B cell (primary cell): Measurements from ENCODE around the gene TSPAN18. TPM values are rescaled to one million over a fixed set of nuclear protein-coding genes. Genes with fewer than 3 reads are reported as not detected.

Experiments used
- ATAC-seq: fragments of 200-7000 bp; cut with Tn5 transposase; one replicate; pipeline ENCODE4 v1.10.0; 2021; ENCODE audit warnings: low read depth, mild to moderate bottlenecking, moderate number of reproducible peaks, moderate library complexity
- CTCF ChIA-PET: fragments of 350-600 bp; sonication (Branson Sonifier 250); formaldehyde crosslinking; loops from one replicate; lab custom pipeline; 2021; ENCODE audit warnings: antibody characterized with exemption, inconsistent platforms; lab: Charles Lee
- POLR2A ChIA-PET: fragments of 350-600 bp; sonication (Branson Sonifier 250); formaldehyde crosslinking; loops from one replicate; lab custom pipeline; 2021; ENCODE audit warnings: antibody characterized with exemption; lab: Charles Lee
- DNase-seq: peaks from one replicate; pipeline ENCODE4 v3.0.0; 2013
- H2AFZ ChIP-seq: 2 replicates; pipeline ENCODE4 v1.6.1; 2012; ENCODE audit warnings: mild to moderate bottlenecking, low read depth, low read length; ENCODE audit not compliant: insufficient read depth, poor library complexity, severe bottlenecking
- H3K27ac ChIP-seq, 2 donors: 1 replicate in 1 of 2; 2 replicates in 1 of 2; pipeline ENCODE4 v1.5.1; 2012 to 2013; ENCODE audit warnings: low read length in 2 of 2, mild to moderate bottlenecking in 2 of 2, moderate library complexity in 1 of 2
- H3K27me3 ChIP-seq, 4 experiments: fragments of 200-600 bp in 1 of 4; sonication (generic) in 1 of 4; replicated peaks in 1 of 4; 1 replicate in 2 of 4; 2 replicates in 2 of 4; pipeline versions ENCODE4 v1.6.1 to v1.7.0; 2013 to 2016; ENCODE audit warnings: low read length in 3 of 4, mild to moderate bottlenecking in 2 of 4, mixed read lengths in 1 of 4, moderate library complexity in 1 of 4; ENCODE audit not compliant: insufficient read depth in 4 of 4, control insufficient read depth in 3 of 4; ENCODE audit errors: control extremely low read depth in 1 of 4
- H3K36me3 ChIP-seq, 2 experiments: replicated peaks in 1 of 2; 1 replicate in 1 of 2; 2 replicates in 1 of 2; pipeline versions ENCODE4 v1.6.1 to v1.7.1; 2013; ENCODE audit warnings: low read length in 1 of 2; ENCODE audit not compliant: insufficient read depth in 2 of 2, control insufficient read depth in 1 of 2; ENCODE audit errors: control extremely low read depth in 1 of 2, extremely low read depth in 1 of 2
- H3K4me1 ChIP-seq, 2 donors: fragments of 200-600 bp in 1 of 2; sonication (generic) in 1 of 2; 1 replicate in 1 of 2; 2 replicates in 1 of 2; pipeline versions ENCODE4 v1.5.1 to v1.6.1; 2013 to 2017; ENCODE audit warnings: low read length in 2 of 2; ENCODE audit not compliant: control insufficient read depth in 2 of 2, insufficient read depth in 2 of 2
- H3K4me2 ChIP-seq: replicated peaks from 2 replicates; pipeline ENCODE3; 2012; ENCODE audit warnings: mild to moderate bottlenecking, low read depth, low read length; ENCODE audit not compliant: poor library complexity, severe bottlenecking
- H3K4me3 ChIP-seq, 5 experiments: fragments of 200-600 bp in 1 of 5; sonication (generic) in 1 of 5; 1 replicate in 3 of 5; 2 replicates in 2 of 5; pipeline versions ENCODE4 v1.5.1 to v1.7.0; 2011 to 2016; ENCODE audit warnings: low read length in 4 of 5, mild to moderate bottlenecking in 4 of 5, low read depth in 2 of 5, control low read depth in 1 of 5, moderate library complexity in 1 of 5; ENCODE audit not compliant: insufficient read depth in 1 of 5; ENCODE audit errors: control extremely low read depth in 1 of 5, extremely low read depth in 1 of 5
- H3K79me2 ChIP-seq: fragments of 200-600 bp; sonication (generic); one replicate; pipeline ENCODE4 v1.6.0; 2016; ENCODE audit warnings: low read length; ENCODE audit not compliant: control insufficient read depth, insufficient read depth
- H3K9ac ChIP-seq: fragments of 200-600 bp; sonication (generic); 2 replicates; pipeline ENCODE4 v1.6.1; 2017; ENCODE audit warnings: mild to moderate bottlenecking, low read length, moderate library complexity
- H3K9me3 ChIP-seq, 3 donors: one replicate each; pipeline versions ENCODE4 v1.6.1 to v1.7.1; 2013; ENCODE audit warnings: low read length in 2 of 3; ENCODE audit not compliant: control insufficient read depth in 2 of 3, insufficient read depth in 1 of 3; ENCODE audit errors: control extremely low read depth in 1 of 3
- H4K20me1 ChIP-seq: 2 replicates; pipeline ENCODE4 v1.6.0; 2012; ENCODE audit warnings: mild to moderate bottlenecking, low read length; ENCODE audit not compliant: insufficient read depth, control insufficient read depth, poor library complexity, severe bottlenecking
- H3K27ac Mint-ChIP-seq: one replicate; pipeline ENCODE4 v1.8.0; 2021; ENCODE audit warnings: mixed read lengths
- H3K27me3 Mint-ChIP-seq: one replicate; pipeline ENCODE4 v1.8.0; 2021; ENCODE audit warnings: mixed read lengths
- H3K4me1 Mint-ChIP-seq: one replicate; pipeline ENCODE4 v1.8.0; 2021; ENCODE audit warnings: mixed read lengths
- H3K4me3 Mint-ChIP-seq: one replicate; pipeline ENCODE4 v1.8.0; 2021; ENCODE audit warnings: mixed read lengths
- H3K9me3 Mint-ChIP-seq: one replicate; pipeline ENCODE4 v1.8.0; 2022; ENCODE audit warnings: mixed read lengths; ENCODE audit not compliant: insufficient read depth
- CTCF ChIP-seq: fragments of 200-600 bp; IDR thresholded peaks from one replicate; pipeline ENCODE4 v1.8.0; 2022; ENCODE audit warnings: antibody characterized with exemption, mild to moderate bottlenecking
- EZH2 ChIP-seq: IDR thresholded peaks from 2 replicates; pipeline ENCODE4 v1.6.1; 2012; ENCODE audit warnings: borderline replicate concordance, low read depth, mild to moderate bottlenecking, moderate library complexity, low read length; ENCODE audit not compliant: insufficient read depth, poor library complexity, severe bottlenecking
- WGBS: methylation state at CpG from one replicate; pipeline ENCODE4 v1.1.5; 2013; ENCODE audit warnings: missing lambda C conversion rate; ENCODE audit not compliant: insufficient coverage; 5-methylcytosine and 5-hydroxymethylcytosine counted together
- intact Hi-C: fragments of 100-400 bp; cut with micrococcal nuclease; formaldehyde crosslinking; loops from one replicate; pipeline ENCODE4 v1.10.0; 2022
- polyA plus RNA-seq: library from polyadenylated mRNA; depleted of rRNA; stranded (reverse); fragments of >200 nt; gene quantifications from 2 replicates; pipeline ENCODE4 v1.2.3, GENCODE V29; 2012
- total RNA-seq, 2 donors: library from RNA; stranded (reverse); fragments of 120-200 nt in 1 of 2; gene quantifications; 1 replicate in 1 of 2; 2 replicates in 1 of 2; pipeline versions ENCODE4 v1.2.3 to v1.2.4, GENCODE V29; 2013 to 2022

Gene TSPAN18
- total and polyA plus RNA-seq, 2 donors (not counting 1 experiment from before 2014, with no cell fraction given), result 0.75 to 2.0 TPM

- Histone ChIP-seq H2AFZ (no peak overlapping the region), H3K27me3 (peaks cover 0 to 6% (median 0%) of the 10 kb centered on the region in 4 experiments), H3K9ac (no peak overlapping the region), H3K4me2 (no peak overlapping the region), H3K4me1 (no peaks in the 10 kb centered on the region), H3K9me3 (peaks cover 0 to 1% (median 0%) of the 10 kb centered on the region in 3 donors), H3K79me2 (no peaks in the 10 kb centered on the region), H4K20me1 (no peaks in the 10 kb centered on the region), H3K27ac (no peak overlapping the region), H3K36me3 (no peaks in the 10 kb centered on the region), H3K4me3 (no peak overlapping the region)
- WGBS, result 95% methylated on average over 8 of the region's 8 CpGs
- Mint-ChIP-seq H3K9me3 (no peaks in the 10 kb centered on the region), H3K4me1 (no peaks in the 10 kb centered on the region), H3K4me3 (no peak overlapping the region), H3K27ac (no peak overlapping the region), H3K27me3 (no peaks in the 10 kb centered on the region)
- POLR2A ChIA-PET, result no interaction called here
- no peak for TF ChIP-seq EZH2
- no peak for TF ChIP-seq CTCF
- CTCF ChIA-PET, result no interaction called here
- no peak for ATAC-seq
- intact Hi-C loops, result no loop called here
- no peak for DNase-seq
Measured at GRCh38 chr11:44765026-44765595, 38.3 kb downstream of the TSPAN18 start.

- CTCF ChIA-PET, result no interaction called here
- H3K4me3 Mint-ChIP-seq, result no peak overlapping the region
- H3K27ac ChIP-seq, result no peak overlapping the region
Measured at GRCh38 chr11:44765676-44766075, 38.9 kb downstream of the TSPAN18 start.

More at GRCh38 chr11:44765676-44766075, 38.9 kb downstream of the TSPAN18 start:
- no peaks in the 10 kb centered on the region for H3K27me3 Mint-ChIP-seq
- H3K79me2 ChIP-seq, result no peaks in the 10 kb centered on the region
- no peak for DNase-seq
- peaks cover 0 to 4% (median 0%) of the 10 kb centered on the region in 4 experiments for H3K27me3 ChIP-seq
- H3K36me3 ChIP-seq, result no peaks in the 10 kb centered on the region
- H3K4me2 ChIP-seq, result no peak overlapping the region
- TF ChIP-seq EZH2 (no peak), CTCF (no peak)
- H3K9me3 ChIP-seq, result no peaks in the 10 kb centered on the region
- H3K27ac Mint-ChIP-seq, result no peak overlapping the region
- H4K20me1 ChIP-seq, result no peaks in the 10 kb centered on the region
- no peaks in the 10 kb centered on the region for H3K4me1 ChIP-seq
- H3K4me1 Mint-ChIP-seq, result no peaks in the 10 kb centered on the region
- WGBS, result 92% methylated on average over 2 of the region's 3 CpGs
- POLR2A ChIA-PET, result no interaction called here
- H3K9me3 Mint-ChIP-seq, result no peaks in the 10 kb centered on the region
- no peak for ATAC-seq
- no peak overlapping the region for H3K4me3 ChIP-seq
- intact Hi-C loops, result no loop called here
- H2AFZ ChIP-seq, result no peak overlapping the region
- no peak overlapping the region for H3K9ac ChIP-seq
